SU-DHL-6 (cell line): Measurements from ENCODE around the gene CRAMP1.

Experiments
- H2AFZ ChIP-seq: fragments of 200-600 bp; sonication (generic); 2 replicates; pipeline ENCODE4 v1.6.1; 2014; ENCODE audit warnings: low read depth, mild to moderate bottlenecking, moderate library complexity, mixed read lengths, antibody characterized with exemption, low read length; ENCODE audit not compliant: severe bottlenecking
- H3F3A ChIP-seq: fragments of 200-600 bp; shearing (Covaris generic); 2 replicates; pipeline ENCODE4 v1.6.0; 2016; ENCODE audit warnings: antibody characterized with exemption, mild to moderate bottlenecking; ENCODE audit not compliant: insufficient read depth
- H3K27ac ChIP-seq: fragments of 200-600 bp; sonication (generic); 2 replicates; pipeline ENCODE4 v1.5.1; 2016; ENCODE audit warnings: low read depth, mild to moderate bottlenecking, low read length, moderate library complexity, mixed read lengths
- H3K27me3 ChIP-seq: fragments of 200-600 bp; sonication (generic), shearing (Covaris generic); 2 replicates; pipeline ENCODE4 v1.6.0; 2014; ENCODE audit warnings: mild to moderate bottlenecking, low read length
- H3K36me3 ChIP-seq: fragments of 200-600 bp; sonication (generic); 2 replicates; pipeline ENCODE4 v1.6.1; 2014; ENCODE audit warnings: mild to moderate bottlenecking, low read length, mixed read lengths
- H3K4me2 ChIP-seq: fragments of 300-600, 200-600 bp; shearing (Covaris generic), sonication (generic); 2 replicates; pipeline ENCODE4 v1.6.0; 2014; ENCODE audit warnings: low read length, low read depth, mild to moderate bottlenecking; ENCODE audit not compliant: poor library complexity, severe bottlenecking
- H3K4me3 ChIP-seq: fragments of 200-600 bp; sonication (generic); 2 replicates; pipeline ENCODE4 v1.5.1; 2014; ENCODE audit warnings: antibody characterized with exemption, low read length, mild to moderate bottlenecking, mixed read lengths; ENCODE audit not compliant: insufficient read depth, poor library complexity, severe bottlenecking
- H3K79me2 ChIP-seq: fragments of 200-600 bp; sonication (generic); 2 replicates; pipeline ENCODE4 v1.6.1; 2014; ENCODE audit warnings: mild to moderate bottlenecking, low read length, moderate library complexity; ENCODE audit not compliant: insufficient read depth
- H3K9ac ChIP-seq: fragments of 200-600 bp; sonication (generic); 2 replicates; pipeline ENCODE4 v1.7.0; 2014; ENCODE audit warnings: mild to moderate bottlenecking, low read length
- H3K9me2 ChIP-seq: fragments of 200-600 bp; sonication (generic); replicated peaks from 2 replicates; pipeline ENCODE4 v1.6.1; 2014; ENCODE audit warnings: low read length; ENCODE audit not compliant: insufficient read depth
- H3K9me3 ChIP-seq: fragments of 200-600 bp; sonication (generic); 2 replicates; pipeline ENCODE4 v1.6.1; 2014; ENCODE audit warnings: low read length, mixed read lengths; ENCODE audit not compliant: insufficient read depth
- H4K20me1 ChIP-seq: fragments of 200-600 bp; sonication (generic); 2 replicates; pipeline ENCODE4 v1.6.1; 2014; ENCODE audit warnings: low read depth, mild to moderate bottlenecking, antibody characterized with exemption, low read length, moderate library complexity, mixed read lengths
- EZH2phosphoT487 ChIP-seq: fragments of 200-600 bp; sonication (generic), shearing (Covaris generic); conservative IDR thresholded peaks from 2 replicates; pipeline ENCODE4 v1.6.1; 2018; ENCODE audit warnings: mild to moderate bottlenecking, antibody characterized with exemption, low read length, moderate library complexity, mixed read lengths
- TF ChIP-seq, protein P1 (sequence below): fragments of 200-600 bp; sonication (generic); IDR thresholded peaks from one replicate; pipeline ENCODE4 v1.5.1; 2017; ENCODE audit warnings: antibody characterized with exemption, mild to moderate bottlenecking, low read length, moderate library complexity; ENCODE audit not compliant: insufficient read depth, poor library complexity, severe bottlenecking

CRAMP1 gene

DNA sequence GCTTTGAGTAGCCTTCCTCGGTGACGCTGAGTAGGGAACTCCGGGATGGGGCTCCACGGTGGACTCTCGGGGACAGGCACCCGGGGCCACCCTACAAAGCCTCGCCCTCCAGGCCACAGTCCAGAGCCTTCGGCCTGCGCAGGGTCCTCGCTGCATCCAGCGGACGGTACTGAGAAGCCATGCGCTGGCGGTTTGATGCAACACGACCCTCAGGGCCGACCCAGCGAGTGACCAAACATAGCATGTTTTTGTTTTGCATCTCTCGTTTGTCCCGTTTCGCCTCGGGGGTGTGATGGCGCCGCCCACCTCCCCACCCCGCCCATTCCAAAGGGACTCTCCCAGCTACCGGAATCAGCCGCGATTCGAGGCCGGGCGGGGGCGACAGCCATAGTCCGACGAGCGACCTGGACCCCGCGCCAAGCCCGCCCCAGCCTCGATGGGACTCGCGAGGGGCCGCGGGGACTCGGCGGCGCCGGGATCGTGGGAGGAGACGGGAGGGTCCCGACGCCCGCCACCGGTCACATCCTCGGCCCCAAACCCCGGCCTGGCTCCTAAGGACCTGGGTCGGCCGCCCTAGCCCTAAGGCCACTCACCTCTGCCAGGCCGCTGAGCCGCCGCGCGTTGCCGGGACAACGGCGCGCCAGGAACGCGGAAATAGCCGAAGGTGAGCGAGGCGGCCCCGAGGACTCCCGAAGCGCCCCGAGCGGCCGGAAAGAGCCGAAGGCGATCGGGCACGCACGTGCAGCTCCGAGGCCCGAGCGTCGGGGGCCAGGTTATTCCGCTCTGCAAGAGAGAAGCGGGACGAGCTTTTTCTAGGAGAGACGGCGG is 1.9 kb upstream of the CRAMP1 start:
- H3K4me3 ChIP-seq, result peak overlapping the region; percentile 66
- H3K9me3 ChIP-seq, result no peaks in the 10 kb centered on the region
- no peak for TF ChIP-seq EZH2phosphoT487
- TF ChIP-seq, protein P1, sequence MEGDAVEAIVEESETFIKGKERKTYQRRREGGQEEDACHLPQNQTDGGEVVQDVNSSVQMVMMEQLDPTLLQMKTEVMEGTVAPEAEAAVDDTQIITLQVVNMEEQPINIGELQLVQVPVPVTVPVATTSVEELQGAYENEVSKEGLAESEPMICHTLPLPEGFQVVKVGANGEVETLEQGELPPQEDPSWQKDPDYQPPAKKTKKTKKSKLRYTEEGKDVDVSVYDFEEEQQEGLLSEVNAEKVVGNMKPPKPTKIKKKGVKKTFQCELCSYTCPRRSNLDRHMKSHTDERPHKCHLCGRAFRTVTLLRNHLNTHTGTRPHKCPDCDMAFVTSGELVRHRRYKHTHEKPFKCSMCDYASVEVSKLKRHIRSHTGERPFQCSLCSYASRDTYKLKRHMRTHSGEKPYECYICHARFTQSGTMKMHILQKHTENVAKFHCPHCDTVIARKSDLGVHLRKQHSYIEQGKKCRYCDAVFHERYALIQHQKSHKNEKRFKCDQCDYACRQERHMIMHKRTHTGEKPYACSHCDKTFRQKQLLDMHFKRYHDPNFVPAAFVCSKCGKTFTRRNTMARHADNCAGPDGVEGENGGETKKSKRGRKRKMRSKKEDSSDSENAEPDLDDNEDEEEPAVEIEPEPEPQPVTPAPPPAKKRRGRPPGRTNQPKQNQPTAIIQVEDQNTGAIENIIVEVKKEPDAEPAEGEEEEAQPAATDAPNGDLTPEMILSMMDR, result no peak
- no peaks in the 10 kb centered on the region for H3K9me2 ChIP-seq
- peaks cover 4% of the 10 kb centered on the region; the same call in 1 of the 2 replicates for H4K20me1 ChIP-seq
- H3K27me3 ChIP-seq, result no peaks in the 10 kb centered on the region
- peak overlapping the region; percentile 76 for H3K9ac ChIP-seq
- H2AFZ ChIP-seq, result peak overlapping the region; percentile 96
- peak overlapping the region; percentile 72 for H3K4me2 ChIP-seq
- H3K36me3 ChIP-seq, result no peaks in the 10 kb centered on the region
- peak overlapping the region; percentile 76 for H3K27ac ChIP-seq
- peaks cover 21% of the 10 kb centered on the region for H3K79me2 ChIP-seq
- H3F3A ChIP-seq, result peaks cover 25% of the 10 kb centered on the region

DNA sequence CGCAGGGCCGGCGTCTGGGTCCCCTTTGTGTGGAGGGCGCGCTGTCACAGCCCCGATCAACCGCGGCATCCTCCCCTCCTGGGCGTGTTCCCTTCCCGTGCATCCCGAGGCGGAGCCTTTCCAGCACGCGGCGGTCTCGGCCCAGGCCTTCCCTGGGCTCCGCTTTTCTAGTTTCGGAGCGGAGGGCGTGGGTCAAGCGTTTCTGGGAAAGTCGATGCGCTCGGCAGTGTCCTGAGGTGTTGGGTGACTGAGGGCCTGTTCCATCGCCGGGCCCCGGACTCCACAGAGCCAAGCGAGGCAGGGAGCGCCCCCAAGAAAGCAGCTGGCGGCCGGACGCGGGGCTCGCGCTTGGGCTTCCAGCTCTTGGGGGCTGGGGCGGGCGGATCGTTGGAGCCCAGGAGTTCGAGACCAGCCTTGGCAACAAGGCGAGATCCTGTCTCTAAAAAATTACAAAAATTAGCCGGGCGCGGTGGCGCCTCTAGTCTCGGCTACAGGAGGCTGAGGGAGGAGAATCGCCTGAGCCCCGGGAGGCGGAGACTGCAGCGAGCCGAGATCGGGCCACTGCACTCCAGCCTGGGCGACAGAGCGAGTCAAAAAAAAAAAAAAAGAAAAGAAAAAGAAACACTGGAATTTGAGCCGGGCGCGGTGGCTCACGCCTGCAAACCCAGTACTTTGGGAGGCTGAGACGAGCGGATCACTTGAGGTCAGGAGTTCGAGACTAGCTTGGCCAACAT is 1.1 kb upstream of the CRAMP1 start:
- peak overlapping the region; percentile 76 for H3K27ac ChIP-seq
- H3K9me3 ChIP-seq, result no peaks in the 10 kb centered on the region
- no peaks in the 10 kb centered on the region for H3K27me3 ChIP-seq
- H3K9ac ChIP-seq, result peak overlapping the region; percentile 76
- H3F3A ChIP-seq, result peaks cover 25% of the 10 kb centered on the region
- peak overlapping the region; percentile 72 for H3K4me2 ChIP-seq
- H4K20me1 ChIP-seq, result peaks cover 4% of the 10 kb centered on the region; the same call in 1 of the 2 replicates
- peak overlapping the region; percentile 83 for H2AFZ ChIP-seq
- peaks cover 28% of the 10 kb centered on the region for H3K79me2 ChIP-seq
- peak overlapping the region; percentile 53 for H3K4me3 ChIP-seq
- TF ChIP-seq, protein P1, result no peak
- no peak for TF ChIP-seq EZH2phosphoT487
- H3K9me2 ChIP-seq, result no peaks in the 10 kb centered on the region
- H3K36me3 ChIP-seq, result no peaks in the 10 kb centered on the region

DNA sequence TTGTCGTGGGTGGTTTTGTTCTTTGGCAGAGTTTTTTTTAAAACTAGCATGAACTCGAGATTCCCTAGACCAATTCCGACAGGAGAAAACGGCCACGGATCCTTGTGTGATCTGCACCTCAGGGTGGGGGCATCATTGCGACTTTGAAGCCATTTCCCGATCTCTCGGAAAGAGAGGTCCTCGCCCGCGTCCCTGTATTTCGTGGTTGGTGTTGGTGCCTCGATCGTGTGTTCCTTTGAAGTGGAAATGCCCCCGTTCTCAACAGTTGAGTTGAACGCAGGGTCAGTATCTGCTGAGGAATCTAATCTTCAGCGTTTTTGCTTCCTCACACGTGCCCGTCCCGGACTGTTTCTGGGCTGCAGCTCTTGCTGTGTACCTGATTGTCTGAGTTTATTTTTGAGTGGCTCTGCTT is 1.1 kb downstream of the CRAMP1 start:
- H3K9ac ChIP-seq, result peak overlapping the region; percentile 97
- peaks cover 4% of the 10 kb centered on the region; the same call in 1 of the 2 replicates for H4K20me1 ChIP-seq
- H2AFZ ChIP-seq, result no peak overlapping the region
- H3K4me2 ChIP-seq, result peak overlapping the region; percentile 98
- TF ChIP-seq, protein P1, result no peak
- no peak for TF ChIP-seq EZH2phosphoT487
- H3K79me2 ChIP-seq, result peaks cover 31% of the 10 kb centered on the region
- no peaks in the 10 kb centered on the region for H3K27me3 ChIP-seq
- H3F3A ChIP-seq, result peaks cover 25% of the 10 kb centered on the region
- H3K9me3 ChIP-seq, result no peaks in the 10 kb centered on the region
- H3K36me3 ChIP-seq, result no peaks in the 10 kb centered on the region
- no peaks in the 10 kb centered on the region for H3K9me2 ChIP-seq
- no peak overlapping the region for H3K27ac ChIP-seq
- peak overlapping the region; percentile 95 for H3K4me3 ChIP-seq
